ENCODE measurements around the gene MGRN1.

The MGRN1 gene

DNA sequence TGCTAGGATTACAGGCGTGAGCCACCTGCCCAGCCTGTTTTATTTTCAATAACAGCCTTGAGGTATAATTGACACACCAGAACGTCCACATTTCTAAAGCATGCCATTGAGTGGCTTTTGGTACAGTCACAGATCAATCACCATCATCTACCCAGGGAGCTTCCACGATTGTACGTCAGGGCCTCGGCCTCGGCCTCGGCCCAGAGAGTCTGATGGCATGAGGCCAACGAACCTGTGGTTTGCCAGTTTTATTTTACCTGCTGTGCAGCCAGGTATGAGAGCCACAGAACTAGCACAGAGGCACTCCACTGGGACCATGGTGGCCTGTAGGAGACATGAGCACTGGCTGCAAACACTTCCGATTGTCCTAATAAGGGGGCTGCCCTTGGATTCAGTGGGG lies 18.3 kb upstream of the MGRN1 start:
- DNase-seq = no peak

DNA sequence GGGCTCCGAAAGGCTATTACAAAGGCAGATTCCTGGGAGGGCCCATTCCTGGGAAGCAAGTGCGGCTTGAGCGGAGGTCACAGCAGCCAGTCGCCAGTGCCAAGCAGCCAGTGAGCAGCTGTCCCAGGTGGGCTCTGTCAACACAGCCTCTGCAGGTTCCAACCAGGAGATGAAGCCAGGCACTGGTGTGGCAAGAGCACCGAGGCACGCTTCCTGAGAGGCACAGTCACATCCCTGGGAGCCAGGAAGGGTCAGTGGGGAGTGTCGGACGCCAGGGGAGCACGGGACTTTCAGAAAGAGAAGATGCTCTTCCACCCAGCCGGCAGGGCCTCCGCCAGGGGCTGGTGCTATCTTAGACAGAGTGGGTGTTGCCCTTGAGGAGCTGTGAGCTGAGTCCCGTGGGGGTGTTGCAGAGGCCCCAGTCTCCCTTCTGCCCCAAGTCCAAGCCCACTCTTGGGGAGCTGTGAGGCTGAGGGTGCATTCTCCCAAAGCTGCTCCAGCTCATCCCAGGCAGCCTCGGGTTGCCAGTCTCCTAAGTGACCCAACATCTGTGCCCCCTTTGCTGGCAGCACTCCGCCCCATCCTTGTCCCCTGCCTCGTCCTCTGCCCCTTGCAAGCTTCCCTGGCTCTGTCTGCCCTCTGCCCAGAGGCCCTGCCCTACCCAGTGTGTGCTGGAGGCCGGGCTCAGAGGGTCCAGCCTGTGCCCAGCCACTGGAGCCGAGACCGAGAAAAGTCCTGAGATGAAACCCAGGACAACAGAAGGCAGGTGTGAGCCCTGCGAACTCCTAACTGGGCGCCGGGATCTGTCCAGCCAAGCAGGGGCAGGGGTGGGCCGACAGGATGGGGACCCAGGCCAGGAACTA lies 16.6 kb upstream of the MGRN1 start:
- no peak for DNase-seq

DNA sequence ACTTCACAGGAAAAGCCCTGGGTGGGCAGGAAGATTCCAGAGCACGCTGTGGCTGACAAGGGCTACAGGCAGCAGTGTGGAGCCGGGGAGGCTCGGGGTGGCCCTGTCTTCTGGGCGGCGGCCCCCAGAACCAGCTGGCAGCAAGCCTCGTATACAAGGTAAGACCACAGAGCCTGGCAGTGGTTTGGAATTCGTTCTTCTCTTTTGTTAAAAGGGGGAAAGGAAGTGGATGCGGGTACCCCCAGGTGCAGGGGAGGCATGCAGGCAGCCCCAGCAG lies 16.0 kb upstream of the MGRN1 start:
- no peak for DNase-seq

DNA sequence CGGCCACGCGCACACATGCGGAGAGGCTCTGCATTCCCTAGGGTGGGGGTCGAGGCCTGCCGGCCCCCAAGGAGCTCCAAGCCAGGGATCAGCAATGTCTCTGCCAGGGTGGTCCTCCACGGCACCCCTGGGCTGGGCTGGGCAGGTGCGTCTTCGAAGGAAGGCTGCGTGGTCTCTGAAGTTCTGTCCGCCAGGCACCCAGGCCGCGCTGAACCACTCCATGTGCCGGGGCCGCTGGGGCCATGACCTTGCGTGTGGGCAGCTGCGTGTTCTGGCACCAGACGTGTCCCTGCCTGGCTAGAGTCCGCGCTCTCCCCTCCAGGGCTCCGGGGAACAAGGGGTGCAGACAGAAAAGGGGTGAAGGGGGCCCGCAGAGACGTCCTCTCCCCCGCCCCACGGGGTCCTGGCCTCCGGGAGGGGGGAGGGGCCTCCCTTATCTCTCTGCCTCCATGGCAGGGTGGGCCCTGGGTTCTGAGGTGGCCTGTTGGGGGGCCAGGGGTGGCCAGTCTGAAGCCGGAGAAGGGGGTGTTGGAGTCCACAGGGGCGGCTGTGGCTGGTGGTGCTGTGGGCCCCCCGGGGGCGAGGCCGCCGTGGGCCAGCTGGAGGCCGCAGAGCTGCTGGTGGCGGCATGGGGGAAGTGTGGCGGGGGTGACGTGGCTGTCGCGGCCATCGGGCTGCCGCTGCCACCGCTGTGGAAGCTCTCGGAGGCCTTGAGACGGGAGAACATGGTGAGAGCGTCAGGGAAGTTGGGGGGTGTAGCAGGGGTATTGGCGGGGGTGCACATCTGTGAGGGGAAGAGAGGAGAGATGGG lies 15.2 kb upstream of the MGRN1 start:
- no peak for DNase-seq

DNA sequence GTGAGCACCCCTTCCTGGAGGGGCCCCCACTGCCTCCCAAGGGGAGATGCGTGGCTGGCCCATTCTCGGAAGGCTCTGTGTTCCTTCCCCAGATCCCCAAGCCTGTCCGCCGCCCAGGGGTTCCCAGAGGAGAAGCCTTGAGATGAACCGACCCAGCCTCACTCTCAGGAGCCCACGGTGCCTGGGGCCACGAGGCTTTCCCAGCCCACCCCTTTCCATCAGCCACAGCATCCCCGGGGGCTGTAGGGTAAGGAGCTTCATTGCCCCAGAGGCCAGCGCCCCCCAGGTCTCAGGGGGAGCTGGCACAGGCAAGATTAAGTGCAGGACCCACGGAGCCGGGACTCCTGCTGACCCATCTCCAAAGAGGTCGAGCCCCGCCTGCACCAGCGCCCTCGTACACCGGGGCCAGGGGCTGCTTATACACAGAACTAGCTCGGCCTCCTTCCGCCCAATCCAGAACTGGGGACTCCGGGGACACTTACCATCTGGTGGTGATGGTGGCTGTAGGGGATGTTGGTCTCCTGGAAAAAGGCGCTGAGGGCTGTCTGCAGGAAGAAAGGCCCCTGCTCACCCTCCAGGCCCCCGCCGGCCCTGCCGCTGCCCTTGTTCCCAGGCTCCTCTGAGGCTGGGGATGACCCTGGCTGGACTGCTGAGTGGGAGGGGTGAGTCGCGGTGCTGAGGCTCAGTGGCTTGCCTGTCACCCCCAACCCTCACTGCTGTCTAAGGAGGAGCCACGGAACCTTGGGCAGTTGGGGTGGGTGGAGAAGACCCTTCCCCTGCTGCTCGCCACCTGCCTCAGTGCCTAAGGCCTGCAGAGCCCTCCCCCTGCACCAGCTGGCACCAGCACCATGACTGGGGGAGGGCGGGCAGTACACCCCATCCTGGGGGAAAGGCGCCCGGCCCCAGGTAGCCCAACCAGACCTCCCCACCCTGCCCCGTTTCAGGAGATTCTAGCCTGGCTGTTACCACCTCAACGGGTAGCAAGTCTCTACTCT lies 14.3 kb upstream of the MGRN1 start:
- no peak for DNase-seq

DNA sequence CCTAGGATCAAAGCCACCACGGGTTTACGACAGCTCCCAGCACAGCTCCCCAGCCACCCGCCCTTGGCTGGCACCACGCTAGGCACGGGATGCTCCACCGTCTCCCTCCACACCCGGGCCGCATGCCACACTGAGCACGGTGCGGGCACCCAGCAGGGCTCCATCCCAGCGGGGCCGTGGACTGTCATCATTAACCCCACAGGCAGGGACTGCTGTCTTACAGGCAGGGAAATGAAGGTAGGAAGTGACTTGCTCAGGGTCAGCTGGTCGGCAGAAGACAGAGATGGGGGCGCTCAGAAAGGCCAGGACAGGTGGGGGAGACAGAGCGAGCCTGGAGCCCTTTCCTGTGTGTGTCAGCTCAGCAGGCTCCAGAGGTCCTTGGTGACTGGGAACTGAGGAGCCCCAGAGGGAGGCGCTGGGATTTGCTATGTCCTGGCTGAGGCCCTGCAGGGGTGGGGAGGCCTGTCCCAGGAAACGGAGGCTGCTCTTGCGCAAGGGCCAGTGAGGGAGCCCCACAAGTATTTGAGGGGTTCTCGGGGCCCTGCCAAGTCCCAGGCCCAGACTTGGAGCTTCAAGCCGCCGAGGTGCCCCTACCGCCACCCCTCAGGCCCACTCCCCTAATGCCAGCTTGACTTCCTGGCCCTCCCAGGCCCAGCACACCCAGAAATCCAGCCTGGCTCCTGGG lies 13.1 kb upstream of the MGRN1 start:
- DNase-seq = no peak

DNA sequence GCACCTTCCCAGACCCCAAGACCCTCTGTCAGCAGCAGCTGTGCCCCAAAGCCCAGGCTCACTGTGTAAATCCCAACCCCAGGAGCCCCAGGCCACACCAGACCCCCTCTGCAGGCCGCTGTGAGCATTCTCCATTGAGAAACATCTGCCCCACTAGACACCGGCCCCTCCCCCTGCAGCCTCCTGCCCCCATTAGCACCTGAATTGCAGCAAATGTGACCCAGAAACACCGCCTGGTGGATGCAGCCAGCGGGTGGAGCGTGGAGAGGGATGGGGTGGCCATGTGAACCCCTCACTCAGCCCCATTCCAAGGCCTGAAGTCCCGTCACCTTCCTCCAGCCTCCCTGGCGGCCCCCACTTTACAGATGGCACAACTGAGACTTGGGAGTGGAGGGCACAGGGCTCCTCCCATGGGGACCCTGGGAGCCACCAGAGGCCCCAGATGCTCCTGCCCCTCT lies 12.1 kb upstream of the MGRN1 start:
- DNase-seq = no peak

DNA sequence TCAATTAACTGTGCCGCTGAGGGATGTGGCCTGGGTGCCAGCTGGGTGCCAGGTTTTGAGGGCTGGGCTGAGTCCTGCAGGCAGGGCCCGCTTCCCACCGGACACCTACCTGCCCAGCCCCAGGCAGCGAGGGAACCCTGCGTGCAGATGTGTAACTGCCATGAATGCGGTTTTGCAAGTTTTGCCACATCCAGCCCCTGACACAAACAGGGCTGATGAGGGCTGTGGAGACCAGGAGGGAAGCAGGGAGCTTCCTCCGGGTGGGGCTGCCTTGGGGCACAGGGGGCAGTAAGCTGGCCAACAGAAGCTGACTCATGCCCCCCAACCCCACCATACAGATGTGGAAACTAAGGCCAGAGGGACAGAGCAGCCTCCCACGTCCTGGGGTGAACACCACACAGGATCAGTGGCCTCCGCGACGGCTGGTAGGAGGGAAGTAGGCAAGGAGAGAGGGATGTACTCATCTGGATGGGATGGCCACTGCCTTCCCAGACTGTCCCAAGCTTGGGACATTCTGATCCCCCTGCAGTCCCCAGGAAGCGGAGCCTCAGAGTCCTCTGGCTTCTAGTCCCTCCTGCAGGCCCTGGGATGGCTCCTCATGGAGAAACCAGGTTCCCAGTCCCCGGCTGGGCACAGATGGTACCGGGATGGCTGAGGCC lies 11.5 kb upstream of the MGRN1 start:
- DNase-seq = no peak

DNA sequence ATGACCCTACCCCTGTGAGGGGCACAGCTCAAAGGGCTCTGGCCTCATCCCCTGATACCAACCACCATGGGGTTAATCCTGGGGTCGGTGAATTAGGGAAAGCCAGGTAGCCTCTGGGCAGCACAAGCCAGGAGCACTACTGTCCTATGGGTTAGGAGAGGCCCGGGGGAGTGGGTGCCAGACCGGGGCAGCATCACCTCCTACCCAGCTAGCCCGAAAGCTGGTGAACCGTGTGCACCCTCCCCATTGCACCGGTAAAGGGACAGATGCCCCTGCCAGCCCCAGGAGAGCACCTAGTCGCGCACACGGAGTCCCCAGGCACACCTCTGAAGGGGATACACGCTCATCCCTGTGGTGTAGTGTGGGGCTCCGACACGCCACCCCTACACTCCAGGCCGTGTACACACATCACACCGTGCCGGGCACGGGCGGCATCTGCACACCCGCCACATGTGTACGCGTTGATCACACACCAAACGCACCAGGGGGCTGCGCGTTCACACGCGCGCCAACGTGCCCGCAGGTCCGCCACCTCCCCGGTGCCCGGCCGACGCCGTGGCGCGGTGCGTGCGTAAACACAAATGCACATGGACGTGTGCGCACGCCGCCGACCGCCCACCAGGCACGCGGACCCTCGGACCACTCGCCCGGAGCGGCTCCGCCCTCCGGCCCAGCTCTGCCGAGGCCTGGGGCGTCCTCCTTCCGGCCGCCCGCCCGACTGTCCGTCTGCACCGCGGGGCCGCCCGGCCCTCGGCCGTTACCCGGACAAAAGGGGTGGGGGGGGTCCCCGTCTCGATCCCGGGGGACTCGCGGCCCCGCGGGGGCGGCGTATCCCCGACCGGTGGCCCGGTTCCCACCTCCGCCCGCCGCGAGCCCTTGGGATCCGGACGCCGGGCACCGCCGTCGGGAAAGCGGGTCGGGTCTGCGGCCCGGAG lies 10.7 kb upstream of the MGRN1 start:
- DNase-seq = peak; percentile 41

DNA sequence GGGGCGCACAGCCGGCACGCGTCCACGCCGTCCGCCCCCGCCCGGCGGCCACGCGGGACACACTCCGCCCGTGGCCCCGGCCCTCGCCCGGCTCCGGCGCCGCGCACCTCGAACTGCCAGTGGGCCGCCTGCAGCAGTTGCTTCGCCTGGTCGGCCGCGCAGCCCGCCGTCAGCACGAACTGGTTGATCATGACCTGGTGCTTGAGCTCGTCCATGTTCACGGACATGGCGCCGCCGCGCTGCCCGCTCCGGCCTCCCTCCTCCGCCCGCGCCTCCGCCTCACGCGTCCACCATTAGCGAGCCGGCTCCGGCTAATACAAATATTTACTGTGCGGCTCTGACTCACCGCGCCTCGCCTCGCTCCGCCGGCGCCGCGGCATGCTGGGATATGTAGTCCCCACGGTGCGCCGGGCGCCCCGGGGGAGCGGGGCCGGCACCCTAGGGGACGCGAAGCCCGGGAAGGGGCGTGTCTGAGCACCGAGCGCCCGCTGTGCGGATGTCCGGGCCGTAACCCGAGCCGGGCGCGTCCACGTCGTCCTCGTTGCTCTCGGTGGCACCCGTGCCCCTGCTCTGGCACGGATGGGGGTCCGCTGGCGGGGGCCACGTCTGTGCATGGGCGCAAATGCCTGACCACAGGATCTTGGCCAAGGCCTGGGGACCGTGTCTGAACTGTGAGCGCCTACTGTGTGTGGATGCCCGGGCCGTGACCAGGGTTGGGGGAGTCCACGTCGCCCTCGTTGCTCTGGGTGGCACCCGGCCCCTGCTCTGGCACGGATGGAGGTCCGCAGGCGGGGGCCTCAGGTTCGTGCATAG lies 9.8 kb upstream of the MGRN1 start, which contains the start of gene UBALD1:
Gene UBALD1, minus strand, starts transcription at position 318 of the 813 bp plus-strand sequence. Its CDS starts 91 bp downstream, at position 227.
- DNase-seq = peak; percentile 80

DNA sequence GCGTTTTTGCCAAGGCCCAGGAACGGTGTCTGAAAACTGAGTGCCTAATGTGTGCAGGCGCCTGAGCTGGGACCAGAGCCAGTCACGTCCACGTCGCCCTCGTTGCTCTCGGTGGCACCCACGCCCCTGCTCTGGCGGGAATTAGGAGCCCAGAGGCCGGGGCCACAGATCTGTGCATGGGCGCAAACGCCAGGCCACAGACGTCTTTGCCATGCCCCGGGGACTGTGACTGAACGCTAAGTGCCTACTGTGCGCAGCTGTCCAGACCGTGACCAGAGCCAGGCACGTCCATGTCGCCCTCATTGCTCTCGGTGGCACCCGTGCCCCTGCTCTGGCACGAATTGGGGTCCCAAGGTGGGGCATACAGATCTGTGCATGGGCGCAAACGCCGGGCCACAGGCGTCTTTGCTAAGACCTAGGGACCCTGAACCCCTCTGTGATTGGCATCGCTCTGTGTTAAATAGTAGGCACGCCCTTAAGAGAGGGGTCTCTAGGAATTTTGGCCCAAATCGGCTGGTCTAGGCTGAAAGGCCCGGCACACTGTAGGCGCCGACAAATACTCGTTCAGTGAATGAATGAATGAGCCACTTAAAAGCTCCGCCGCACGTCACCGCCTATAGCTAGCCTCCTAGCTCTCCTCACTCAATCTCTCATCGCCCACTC lies 9.1 kb upstream of the MGRN1 start:
- no peak for DNase-seq

DNA sequence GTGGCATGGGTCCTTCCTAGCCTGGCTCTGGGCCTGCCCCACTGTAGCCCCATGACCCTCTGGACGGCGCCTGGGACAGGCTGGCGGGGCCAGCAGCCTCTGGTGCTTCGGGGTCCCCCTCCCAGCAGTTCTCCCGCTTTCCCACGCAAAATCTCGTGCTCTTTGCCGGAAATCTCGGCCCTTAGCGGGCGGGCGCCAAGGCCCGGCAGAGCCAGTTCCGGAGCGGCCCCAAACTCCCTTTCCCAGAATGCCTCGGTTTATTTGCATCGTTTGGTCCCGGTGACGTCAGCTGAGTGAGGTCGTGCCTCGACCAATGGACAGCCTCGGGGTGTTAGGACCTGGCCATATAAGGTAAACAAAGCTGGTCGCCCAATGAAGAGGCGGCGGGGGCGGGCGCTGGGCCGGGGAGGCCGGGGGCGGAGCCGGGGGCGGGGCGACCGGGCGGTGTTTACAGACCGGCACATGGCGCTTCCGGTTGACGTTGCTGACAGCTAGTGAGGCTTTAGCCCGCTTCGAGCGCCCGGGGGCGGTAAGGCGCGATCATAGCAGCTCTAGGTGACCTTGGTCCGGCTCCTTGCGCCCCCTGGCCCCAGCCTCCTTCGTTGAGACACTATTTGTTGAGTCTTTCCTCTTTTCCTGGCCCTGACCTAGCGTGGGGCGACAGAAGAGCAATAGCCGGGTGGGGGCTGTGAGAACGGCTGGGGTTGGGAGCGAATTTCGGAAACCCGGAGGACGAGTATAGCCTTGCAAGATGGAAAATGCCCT lies 8.4 kb upstream of the MGRN1 start:
- peak; percentile 96 for DNase-seq

DNA sequence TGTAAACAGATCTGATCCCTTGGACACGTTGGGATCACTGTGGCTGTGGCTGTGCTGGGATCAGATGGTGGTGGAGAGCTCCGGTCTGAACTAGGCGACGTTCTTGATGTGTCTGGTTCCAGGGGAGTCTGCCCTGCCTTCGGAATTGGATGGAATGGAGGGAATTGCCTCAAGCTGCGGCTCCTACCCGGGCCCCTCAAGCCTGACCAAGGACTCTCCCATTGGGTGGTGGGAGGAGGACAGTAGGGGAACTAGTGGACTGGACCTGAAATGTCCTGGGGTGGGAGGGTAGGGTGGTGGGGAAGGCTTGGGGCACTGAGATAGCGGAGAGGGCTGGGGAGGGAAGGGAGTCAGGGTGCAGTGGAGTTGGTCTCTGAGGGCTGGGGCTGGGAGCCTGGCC lies 6.7 kb upstream of the MGRN1 start:
- no peak for DNase-seq

DNA sequence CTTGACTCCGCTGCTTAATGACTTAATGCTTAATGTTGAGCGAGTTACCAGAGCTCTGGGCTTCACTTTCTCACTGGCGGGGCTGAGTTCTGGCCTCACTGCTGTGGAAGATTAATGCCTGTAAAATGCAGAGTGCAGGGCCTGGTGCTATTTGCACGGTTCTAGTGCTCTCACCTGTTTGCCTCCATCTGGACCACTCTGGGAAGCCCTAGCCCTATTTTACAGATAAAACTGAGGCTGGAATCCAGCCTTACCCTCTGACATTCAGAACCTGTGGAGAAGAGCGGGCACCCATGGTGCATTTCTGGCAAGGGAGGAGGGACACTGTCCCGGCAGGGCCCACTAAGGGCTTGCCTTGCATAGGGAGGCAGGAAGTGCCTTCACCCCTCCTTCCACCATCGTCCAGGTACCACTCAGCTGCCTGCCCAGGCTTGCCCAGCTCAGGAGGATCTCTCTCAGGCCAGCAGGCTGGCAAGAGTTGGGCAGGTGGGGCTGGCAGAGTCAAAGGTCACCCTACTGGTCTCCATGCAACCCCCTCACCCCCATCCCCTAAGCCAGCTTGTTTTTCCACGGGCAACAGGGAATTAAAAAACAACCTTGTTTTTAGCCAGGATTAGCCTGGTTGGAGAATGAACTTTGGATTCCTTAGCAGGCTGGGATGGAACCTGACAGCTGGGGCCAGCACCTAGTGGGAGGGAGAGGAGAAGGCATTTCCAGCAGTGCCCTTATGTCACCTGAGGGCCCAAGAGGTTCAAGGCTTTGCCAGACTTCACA lies 5.8 kb upstream of the MGRN1 start:
- DNase-seq = no peak

DNA sequence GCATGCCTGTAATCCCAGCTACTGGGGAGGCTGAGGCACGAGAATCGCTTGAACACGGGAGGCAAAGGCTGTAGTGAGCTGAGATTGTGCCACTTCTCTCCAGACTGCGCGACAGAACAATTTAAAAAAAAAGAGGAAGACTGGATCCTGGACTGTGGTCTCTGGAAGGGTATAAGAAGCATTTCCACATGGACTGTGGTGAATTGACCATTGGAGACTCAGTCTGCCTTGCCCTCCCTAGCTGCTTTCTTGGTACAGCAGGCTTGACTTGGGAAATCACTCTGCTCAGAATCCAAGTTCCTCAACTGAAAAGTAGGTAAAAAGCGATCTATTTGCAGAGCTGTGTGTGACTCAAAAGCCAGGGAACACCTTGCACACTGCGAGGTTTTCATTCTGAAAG lies 1.0 kb upstream of the MGRN1 start:
- no peak for DNase-seq

DNA sequence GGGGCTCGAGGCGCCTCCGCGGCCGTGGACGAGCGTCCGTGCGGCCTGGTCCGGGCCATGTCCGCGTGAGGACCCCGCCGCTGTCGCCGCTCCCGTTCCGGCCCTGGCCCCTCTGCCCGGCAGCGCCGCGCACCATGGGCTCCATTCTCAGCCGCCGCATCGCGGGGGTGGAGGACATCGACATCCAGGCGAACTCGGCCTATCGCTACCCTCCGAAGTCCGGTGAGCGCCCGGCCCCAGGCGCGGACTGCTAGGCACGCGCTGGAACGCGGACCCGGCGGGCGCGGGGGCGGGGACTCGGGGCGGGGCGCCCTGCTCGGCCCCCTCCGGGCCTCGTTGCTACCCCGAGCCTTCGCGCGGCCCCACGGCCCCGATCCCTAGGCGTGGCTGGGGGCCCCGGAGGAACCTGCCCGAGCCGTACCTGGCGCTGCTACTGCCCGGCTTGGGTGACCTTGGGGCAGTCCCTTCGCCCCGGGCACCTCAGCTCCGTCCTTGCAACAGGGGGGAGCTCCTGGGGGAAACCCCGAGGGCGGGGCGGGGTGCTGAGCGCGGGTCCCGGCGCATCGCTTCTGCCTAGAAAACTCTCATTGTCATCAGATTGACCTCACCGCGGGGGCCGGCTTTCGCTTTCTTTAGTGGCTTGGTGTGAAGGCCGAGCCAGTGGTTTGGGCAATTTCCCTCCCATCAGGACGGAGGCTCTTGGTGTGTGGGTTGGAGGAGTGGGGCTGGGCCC lies 367 bp downstream of the MGRN1 start:
- DNase-seq = peak; percentile 69
